HCT116 (cell line): ENCODE results near the gene LGALS9. TPM values are rescaled to one million over a fixed set of nuclear protein-coding genes. Genes with fewer than 3 reads are reported as not detected.

ENCODE experiments used
- ATAC-seq: fragments of 200-7000 bp; cut with Tn5 transposase; 2 replicates; pipeline ENCODE4 v1.9.1; 2020; ENCODE audit warnings: mild to moderate bottlenecking, moderate library complexity
- BruUV-seq: library from RNA; stranded (reverse); fragments of 400-500 nt; replicated peaks from 2 replicates; lab custom pipeline; 2021; lab: Mats Ljungman, UMichigan
- CTCF ChIA-PET: fragments of 300-600 bp; sonication (Branson Sonifier 250); formaldehyde crosslinking; loops from one replicate; lab custom pipeline; 2021; ENCODE audit warnings: antibody characterized with exemption; lab: Charles Lee
- POLR2A ChIA-PET: fragments of 300-600, 350-600 bp; sonication (Branson Sonifier 250); formaldehyde crosslinking; loops from one replicate; lab custom pipeline; 2021; ENCODE audit warnings: antibody characterized with exemption; lab: Charles Lee
- RAD21 ChIA-PET, 2 experiments: fragments of 300-600 bp; sonication (Branson Sonifier 250); formaldehyde crosslinking; loops; one replicate each; lab custom pipeline; 2023; ENCODE audit warnings: low total read pairs in 2 of 2; ENCODE audit not compliant: uncharacterized antibody in 2 of 2, unreplicated experiment in 2 of 2, low non-redundant PET in 1 of 2; lab: Charles Lee
- DNase-seq: peaks from one replicate; pipeline ENCODE4 v3.0.0-alpha.2; 2010; ENCODE audit warnings: low read depth, low spot score
- H2AFZ ChIP-seq: fragments of 200-600 bp; shearing (Covaris generic), sonication (generic); 2 replicates; pipeline ENCODE4 v1.6.1; 2017; ENCODE audit warnings: low read depth, mixed run types, mixed read lengths, antibody characterized with exemption, low read length; ENCODE audit not compliant: poor library complexity, severe bottlenecking
- H3K27ac ChIP-seq: 2 replicates; pipeline ENCODE4 v1.5.1; 2012; ENCODE audit warnings: low read depth, low read length
- H3K27me3 ChIP-seq: fragments of 200-600 bp; sonication (generic); 2 replicates; pipeline ENCODE4 v1.6.1; 2016; ENCODE audit warnings: mixed run types, low read length, mixed read lengths; ENCODE audit not compliant: insufficient read depth
- H3K36me3 ChIP-seq, 2 experiments: fragments of 200-500 bp in 1 of 2; fragments of 200-600 bp in 1 of 2; sonication (Bioruptor generic) in 1 of 2; sonication (generic) in 1 of 2; 2 replicates each; pipeline versions ENCODE4 v1.5.1 to v1.6.1; 2014 to 2016; ENCODE audit warnings: low read length in 2 of 2, inconsistent platforms in 1 of 2, mixed read lengths in 1 of 2, mixed run types in 1 of 2; ENCODE audit not compliant: insufficient read depth in 2 of 2, control insufficient read depth in 1 of 2
- H3K4me1 ChIP-seq, 2 experiments: fragments of 200-600 bp in 1 of 2; sonication (generic) in 1 of 2; 2 replicates each; pipeline versions ENCODE4 v1.5.1 to v1.6.1; 2012 to 2017; ENCODE audit warnings: low read length in 2 of 2, inconsistent platforms in 1 of 2, mild to moderate bottlenecking in 1 of 2, mixed read lengths in 1 of 2, mixed run types in 1 of 2, moderate library complexity in 1 of 2; ENCODE audit not compliant: insufficient read depth in 2 of 2, control insufficient read depth in 1 of 2
- H3K4me2 ChIP-seq: fragments of 200-600 bp; sonication (generic); 2 replicates; pipeline ENCODE4 v1.6.1; 2017; ENCODE audit warnings: mixed run types, low read length, mixed read lengths
- H3K4me3 ChIP-seq, 2 experiments: fragments of 200-600 bp in 1 of 2; sonication (generic) in 1 of 2; replicated peaks in 1 of 2; 2 replicates each; pipeline ENCODE4 v1.5.1; 2011 to 2016; ENCODE audit warnings: low read length in 2 of 2, control low read depth in 1 of 2, low read depth in 1 of 2, mild to moderate bottlenecking in 1 of 2, mixed read lengths in 1 of 2, mixed run types in 1 of 2
- H3K79me2 ChIP-seq: fragments of 200-600 bp; sonication (generic); 2 replicates; pipeline ENCODE4 v1.6.1; 2017; ENCODE audit warnings: mild to moderate bottlenecking, mixed run types, low read length, moderate library complexity, mixed read lengths; ENCODE audit not compliant: insufficient read depth
- H3K9ac ChIP-seq: fragments of 200-600 bp; sonication (generic); 2 replicates; pipeline ENCODE4 v1.6.1; 2016; ENCODE audit warnings: low read length, mixed read lengths
- H3K9me2 ChIP-seq: fragments of 200-600 bp; sonication (generic), shearing (Covaris generic); 2 replicates; pipeline ENCODE4 v1.6.1; 2017; ENCODE audit warnings: mixed run types, mild to moderate bottlenecking, moderate library complexity; ENCODE audit not compliant: insufficient read depth
- H3K9me3 ChIP-seq, 2 experiments: fragments of 200-500 bp in 1 of 2; fragments of 200-600 bp in 1 of 2; sonication (Bioruptor generic) in 1 of 2; sonication (generic) in 1 of 2; 2 replicates each; pipeline ENCODE4 v1.6.1; 2014 to 2017; ENCODE audit warnings: low read length in 2 of 2, mixed read lengths in 2 of 2, inconsistent platforms in 1 of 2, low read depth in 1 of 2, mild to moderate bottlenecking in 1 of 2, mixed run types in 1 of 2, moderate library complexity in 1 of 2; ENCODE audit not compliant: control insufficient read depth in 1 of 2, insufficient read depth in 1 of 2
- H4K20me1 ChIP-seq: fragments of 200-600 bp; sonication (generic), shearing (Covaris generic); 2 replicates; pipeline ENCODE4 v1.6.1; 2017; ENCODE audit warnings: mixed run types, mild to moderate bottlenecking, moderate library complexity; ENCODE audit not compliant: insufficient read depth
- CBX3 ChIP-seq: IDR thresholded peaks from 2 replicates; pipeline ENCODE4 v1.6.1; 2012; ENCODE audit warnings: low read depth
- CEBPB ChIP-seq: IDR thresholded peaks from 2 replicates; pipeline ENCODE4 v1.6.1; 2012; ENCODE audit warnings: low read depth
- CTCF ChIP-seq, 3 experiments: fragments of 200-600 bp in 1 of 3; sonication (generic) in 1 of 3; IDR thresholded peaks in 2 of 3; conservative IDR thresholded peaks in 1 of 3; 2 replicates each; pipeline ENCODE4 v1.5.1; 2012 to 2017; ENCODE audit warnings: low read depth in 2 of 3, low read length in 2 of 3, antibody characterized with exemption in 1 of 3, borderline replicate concordance in 1 of 3, control low read depth in 1 of 3, mild to moderate bottlenecking in 1 of 3, mixed read lengths in 1 of 3, mixed run types in 1 of 3, moderate library complexity in 1 of 3; ENCODE audit not compliant: insufficient read depth in 1 of 3
- EGR1 ChIP-seq: IDR thresholded peaks from 2 replicates; pipeline ENCODE4 v1.6.1; 2012; ENCODE audit warnings: low read depth
- EZH2 ChIP-seq: fragments of 200-600 bp; sonication (generic); IDR thresholded peaks from 2 replicates; pipeline ENCODE4 v1.6.1; 2017; ENCODE audit warnings: antibody characterized with exemption, mixed run types
- FOSL1 ChIP-seq: IDR thresholded peaks from 2 replicates; pipeline ENCODE4 v1.6.1; 2012; ENCODE audit warnings: low read depth
- JUND ChIP-seq: IDR thresholded peaks from 2 replicates; pipeline ENCODE4 v1.6.1; 2012
- SIN3A ChIP-seq: IDR thresholded peaks from 2 replicates; pipeline ENCODE4 v1.6.1; 2012; ENCODE audit warnings: low read depth
- YY1 ChIP-seq: IDR thresholded peaks from 2 replicates; pipeline ENCODE4 v1.6.1; 2011; ENCODE audit warnings: low read length, low read depth, moderate library complexity, mild to moderate bottlenecking; ENCODE audit not compliant: insufficient replicate concordance; ENCODE audit errors: extremely low read depth
- ZNF274 ChIP-seq: fragments of 200-500 bp; sonication (Bioruptor generic); IDR thresholded peaks from 2 replicates; pipeline ENCODE4 v1.6.1; 2014; ENCODE audit warnings: mild to moderate bottlenecking, low read depth, low read length, inconsistent platforms
- intact Hi-C: fragments of 100-400 bp; cut with micrococcal nuclease; formaldehyde crosslinking; loops from 2 replicates; pipeline ENCODE4 v1.10.0; 2022
- total RNA-seq: library from RNA; stranded (reverse); gene quantifications from one replicate; pipeline ENCODE4 v1.2.1, GENCODE V29; 2021; ENCODE audit not compliant: unreplicated experiment
- TF ChIP-seq, protein P1 (sequence below): IDR thresholded peaks from 2 replicates; pipeline ENCODE4 v1.6.1; 2011; ENCODE audit warnings: mild to moderate bottlenecking, low read length, moderate library complexity; ENCODE audit not compliant: insufficient replicate concordance; ENCODE audit errors: extremely low read depth

The LGALS9 gene
- total RNA-seq, 1 experiment from 2014 or later = 1.9 TPM

DNA sequence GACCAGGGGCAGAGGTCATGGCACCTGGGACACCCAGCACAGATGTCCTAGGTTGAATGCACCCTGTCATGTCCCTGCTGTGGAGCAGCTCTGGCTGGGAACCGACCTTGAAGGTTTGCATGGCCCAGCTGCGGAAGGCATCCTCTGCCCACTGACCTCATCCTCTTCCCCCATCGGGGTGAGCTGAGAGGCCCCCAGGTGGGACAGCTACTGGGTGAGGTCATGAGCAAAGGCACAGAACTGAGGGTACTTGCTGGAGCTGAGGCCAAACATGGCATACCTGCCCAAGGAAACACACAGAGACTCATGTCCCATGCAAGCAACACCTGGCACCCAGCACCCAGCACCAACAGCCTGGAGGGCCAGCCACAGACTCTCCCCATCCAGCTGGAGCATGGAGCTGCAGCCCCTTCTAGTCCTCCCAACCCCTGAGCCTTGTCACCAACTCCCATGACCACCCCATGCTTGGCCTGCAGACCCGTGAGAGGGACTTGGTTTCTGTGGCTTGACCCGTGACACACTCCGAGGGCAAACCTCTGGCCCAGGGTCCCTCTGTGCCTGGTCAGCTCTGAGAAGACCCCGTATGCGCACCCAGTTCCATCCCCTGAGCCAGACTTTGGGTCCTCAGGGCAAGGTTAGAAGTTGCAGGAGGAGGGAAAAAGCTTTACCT is 33.1 kb downstream of the LGALS9 start:
- Histone ChIP-seq H3K36me3 (no peaks in the 10 kb centered on the region), H2AFZ (no peak overlapping the region), H3K4me3 (no peak overlapping the region), H3K9me2 (no peaks in the 10 kb centered on the region), H3K4me1 (no peaks in the 10 kb centered on the region), H3K79me2 (no peaks in the 10 kb centered on the region), H4K20me1 (no peaks in the 10 kb centered on the region), H3K27ac (no peak overlapping the region), H3K27me3 (no peaks in the 10 kb centered on the region), H3K4me2 (no peak overlapping the region), H3K9ac (no peak overlapping the region), H3K9me3 (no peaks in the 10 kb centered on the region)
- RAD21 ChIA-PET = no interaction called here
- no peak for ATAC-seq
- intact Hi-C loops = no loop called here
- TF ChIP-seq ZNF274 (no peak), JUND (no peak), CEBPB (no peak), YY1 (no peak), SIN3A (no peak), CTCF (IDR thresholded peaks at IDR 0.05 in 2 of 3, conservative IDR thresholded peaks at IDR 0.05 in 1 of 3; ENCODE audit: borderline replicate concordance in 1 of 3, insufficient read depth in 1 of 3, low read depth in 2 of 3, low read length in 2 of 3) (no peak), FOSL1 (no peak), EGR1 (no peak), EZH2 (no peak), CBX3 (no peak)
- TF ChIP-seq, protein P1, sequence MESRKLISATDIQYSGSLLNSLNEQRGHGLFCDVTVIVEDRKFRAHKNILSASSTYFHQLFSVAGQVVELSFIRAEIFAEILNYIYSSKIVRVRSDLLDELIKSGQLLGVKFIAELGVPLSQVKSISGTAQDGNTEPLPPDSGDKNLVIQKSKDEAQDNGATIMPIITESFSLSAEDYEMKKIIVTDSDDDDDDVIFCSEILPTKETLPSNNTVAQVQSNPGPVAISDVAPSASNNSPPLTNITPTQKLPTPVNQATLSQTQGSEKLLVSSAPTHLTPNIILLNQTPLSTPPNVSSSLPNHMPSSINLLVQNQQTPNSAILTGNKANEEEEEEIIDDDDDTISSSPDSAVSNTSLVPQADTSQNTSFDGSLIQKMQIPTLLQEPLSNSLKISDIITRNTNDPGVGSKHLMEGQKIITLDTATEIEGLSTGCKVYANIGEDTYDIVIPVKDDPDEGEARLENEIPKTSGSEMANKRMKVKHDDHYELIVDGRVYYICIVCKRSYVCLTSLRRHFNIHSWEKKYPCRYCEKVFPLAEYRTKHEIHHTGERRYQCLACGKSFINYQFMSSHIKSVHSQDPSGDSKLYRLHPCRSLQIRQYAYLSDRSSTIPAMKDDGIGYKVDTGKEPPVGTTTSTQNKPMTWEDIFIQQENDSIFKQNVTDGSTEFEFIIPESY = no peak
- POLR2A ChIA-PET = no interaction called here
- DNase-seq = no peak
- CTCF ChIA-PET = interaction anchor here (1.2 to 1.8 kb wide), 2 partner anchors 9 to 92 kb away, joined by 4 to 6 read pairs; no protein-coding TSS in a partner anchor
- BruUV-seq = no TSS peak
